ENCODE data around the gene CCDC85B. TPM values are rescaled to one million over a fixed set of nuclear protein-coding genes. Genes with fewer than 3 reads are reported as not detected.

CCDC85B gene
- total and polyA plus RNA-seq, 2 of the 13 experiments (the other 11 are each of a cell fraction or from before 2014, with no cell fraction given) = 8.2 to 19.5 TPM

GRCh38 chr11:65859095-65859811 lies 31.2 kb upstream of the CCDC85B start (continued):
- TF ChIP-seq ZBTB40 (IDR thresholded peaks at IDR 0.05) = no peak
- no peak for TF ChIP-seq ZBTB40 (CRISPR knock-in tag; IDR thresholded peaks at IDR 0.05)
- no peak for TF ChIP-seq PRDM15 (CRISPR knock-in tag; IDR thresholded peaks at IDR 0.05)
- TF ChIP-seq ZNF772 (CRISPR knock-in tag; IDR thresholded peaks at IDR 0.05) = no peak
- TF ChIP-seq DR1 (CRISPR knock-in tag; IDR thresholded peaks at IDR 0.05) = no peak; the same call in 1 of the 2 replicates
- TF ChIP-seq TCF7L2 (IDR thresholded peaks at IDR 0.05; ENCODE audit: low read depth, low read length) = no peak
- no peak for TF ChIP-seq BCL6 (CRISPR knock-in tag; IDR thresholded peaks at IDR 0.05)
- TF ChIP-seq CENPT (CRISPR knock-in tag; IDR thresholded peaks at IDR 0.05; ENCODE audit: low read depth) = no peak
- TF ChIP-seq NCOR1 (IDR thresholded peaks at IDR 0.05; ENCODE audit: borderline replicate concordance, low read length) = peak; percentile 39; the same call in 1 of the 2 replicates
- TF ChIP-seq RNF2 (conservative IDR thresholded peaks at IDR 0.05; ENCODE audit: low read depth) = no peak
- no peak; the same call in 1 of the 2 replicates for TF ChIP-seq ZNF264 (CRISPR knock-in tag; IDR thresholded peaks at IDR 0.05)
- no peak for TF ChIP-seq CAMTA2 (CRISPR knock-in tag; IDR thresholded peaks at IDR 0.05; ENCODE audit: borderline replicate concordance)
- TF ChIP-seq ZNF841 (CRISPR knock-in tag; IDR thresholded peaks at IDR 0.05; ENCODE audit: borderline replicate concordance) = no peak
- no peak for TF ChIP-seq FOSL1 (CRISPR knock-in tag; IDR thresholded peaks at IDR 0.05; ENCODE audit: borderline replicate concordance)
- TF ChIP-seq ZNF619 (CRISPR knock-in tag; IDR thresholded peaks at IDR 0.05) = no peak
- peak; percentile 66 for TF ChIP-seq TFDP2 (CRISPR knock-in tag; IDR thresholded peaks at IDR 0.05)
- TF ChIP-seq KDM6A (CRISPR knock-in tag; IDR thresholded peaks at IDR 0.05; ENCODE audit: low read depth) = no peak

Measured in HepG2 (cell line).